ENCODE data around the gene HELZ2.
"Not testable (repeated sequence)": the region's sequence is repeated elsewhere in the genome, so short reads cannot be mapped to it uniquely, and the experiment has no call there.

The HELZ2 gene

DNA sequence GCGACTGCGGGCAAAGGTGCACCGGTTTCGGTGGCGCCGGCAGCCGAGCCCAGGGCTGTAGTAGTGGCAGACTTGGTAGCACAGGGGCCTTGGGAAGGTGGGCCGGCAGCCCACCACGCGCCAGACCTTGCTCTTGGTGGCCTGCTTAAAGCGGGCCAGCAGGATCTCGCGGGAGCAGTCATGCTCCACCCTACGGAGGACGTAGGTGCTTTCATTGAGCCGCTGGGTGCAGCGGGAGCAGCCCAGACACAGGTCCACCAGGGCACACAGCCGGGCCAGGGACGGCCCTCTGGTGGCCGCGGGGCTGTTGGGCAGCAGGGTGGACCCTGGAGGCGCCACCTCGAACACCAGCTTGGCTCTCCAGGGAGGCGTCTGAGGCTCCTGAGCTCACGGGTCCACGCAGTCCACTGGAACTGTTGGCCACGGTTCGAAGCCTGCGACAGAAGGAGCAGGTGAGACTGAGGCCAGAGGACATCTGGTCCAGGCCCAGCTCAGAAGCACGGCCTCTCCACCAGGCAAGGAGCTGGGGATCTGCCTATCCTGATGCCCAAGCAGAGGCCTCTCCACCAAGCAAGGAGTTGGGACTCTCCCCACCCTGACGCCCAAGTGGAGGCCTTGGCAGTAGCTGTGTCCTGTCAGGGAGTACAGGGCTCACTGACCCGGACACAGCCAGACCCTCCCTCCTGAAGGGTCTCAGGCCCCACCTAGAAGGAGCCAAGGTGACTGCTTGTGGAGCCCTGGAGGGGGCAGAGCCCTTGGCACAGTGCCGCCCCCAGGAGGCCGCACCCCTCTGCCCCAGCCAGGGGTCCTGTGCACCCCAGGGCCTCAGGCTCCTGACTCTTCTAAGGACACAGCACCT is 1.0 kb downstream of the HELZ2 start:
- Histone ChIP-seq H3K9me2 (replicated peaks; ENCODE audit: low read depth, low read length) (no peaks in the 10 kb centered on the region), H3K4me2 (ENCODE audit: low read depth, low read length, poor library complexity, severe bottlenecking) (peak overlapping the region; percentile 85), H3K4me3 (ENCODE audit: low read length, poor library complexity, severe bottlenecking) (peak overlapping the region; percentile 76), H3F3A (ENCODE audit: low read depth) (no peaks in the 10 kb centered on the region), H3K27me3 (ENCODE audit: insufficient read depth, low read length, poor library complexity, severe bottlenecking) (peaks cover 4% of the 10 kb centered on the region), H3K9me3 (ENCODE audit: insufficient read depth, low read depth, low read length) (no peaks in the 10 kb centered on the region), H4K20me1 (ENCODE audit: insufficient read depth, low read length, poor library complexity, severe bottlenecking) (peaks cover 12% of the 10 kb centered on the region), H3K9ac (ENCODE audit: low read depth, low read length, poor library complexity, severe bottlenecking) (peak overlapping the region; percentile 68), H2AFZ (ENCODE audit: low read length) (no peak overlapping the region), H3K36me3 (ENCODE audit: insufficient read depth, low read length) (no peaks in the 10 kb centered on the region), H3K79me2 (ENCODE audit: insufficient read depth, low read length) (no peaks in the 10 kb centered on the region), H3K4me1 (ENCODE audit: insufficient read depth, low read length, poor library complexity, severe bottlenecking) (peaks cover 30% of the 10 kb centered on the region)
- TF ChIP-seq EZH2phosphoT487 (IDR thresholded peaks at IDR 0.05; ENCODE audit: borderline replicate concordance): no peak
- peak; percentile 20 for TF ChIP-seq CTCF (conservative IDR thresholded peaks at IDR 0.05; ENCODE audit: low read length)

GRCh38 chr20:63572071-63572787 is 1.8 kb downstream of the HELZ2 start:
- no peak overlapping the region for H2AFZ ChIP-seq (ENCODE audit: low read length)
- no peaks in the 10 kb centered on the region for H3K36me3 ChIP-seq (ENCODE audit: insufficient read depth, low read length)
- H3K4me1 ChIP-seq (ENCODE audit: insufficient read depth, low read length, poor library complexity, severe bottlenecking): peaks cover 37% of the 10 kb centered on the region
- H4K20me1 ChIP-seq (ENCODE audit: insufficient read depth, low read length, poor library complexity, severe bottlenecking): peaks cover 13% of the 10 kb centered on the region
- H3F3A ChIP-seq (ENCODE audit: low read depth): no peaks in the 10 kb centered on the region
- H3K79me2 ChIP-seq (ENCODE audit: insufficient read depth, low read length): no peaks in the 10 kb centered on the region
- no peaks in the 10 kb centered on the region for H3K9me2 ChIP-seq (replicated peaks; ENCODE audit: low read depth, low read length)
- peaks cover 4% of the 10 kb centered on the region for H3K27me3 ChIP-seq (ENCODE audit: insufficient read depth, low read length, poor library complexity, severe bottlenecking)
- H3K4me2 ChIP-seq (ENCODE audit: low read depth, low read length, poor library complexity, severe bottlenecking): no peak overlapping the region
- no peak overlapping the region for H3K4me3 ChIP-seq (ENCODE audit: low read length, poor library complexity, severe bottlenecking)
- H3K9ac ChIP-seq (ENCODE audit: low read depth, low read length, poor library complexity, severe bottlenecking): no peak overlapping the region
- TF ChIP-seq CTCF (conservative IDR thresholded peaks at IDR 0.05; ENCODE audit: low read length) (no peak), EZH2phosphoT487 (IDR thresholded peaks at IDR 0.05; ENCODE audit: borderline replicate concordance) (no peak)
- H3K9me3 ChIP-seq (ENCODE audit: insufficient read depth, low read depth, low read length): no peaks in the 10 kb centered on the region

GRCh38 chr20:63571087-63571478 is 3.0 kb downstream of the HELZ2 start:
- H3K9me3 ChIP-seq (ENCODE audit: insufficient read depth, low read depth, low read length); H3K27me3 ChIP-seq (ENCODE audit: insufficient read depth, low read length, poor library complexity, severe bottlenecking); H3K36me3 ChIP-seq (ENCODE audit: insufficient read depth, low read length); H3K9me2 ChIP-seq (replicated peaks; ENCODE audit: low read depth, low read length); H3K4me2 ChIP-seq (ENCODE audit: low read depth, low read length, poor library complexity, severe bottlenecking); H3K79me2 ChIP-seq (ENCODE audit: insufficient read depth, low read length); H3K4me3 ChIP-seq (ENCODE audit: low read length, poor library complexity, severe bottlenecking); H3K9ac ChIP-seq (ENCODE audit: low read depth, low read length, poor library complexity, severe bottlenecking); H3F3A ChIP-seq (ENCODE audit: low read depth); H2AFZ ChIP-seq (ENCODE audit: low read length): not testable (repeated sequence)
- peaks cover 13% of the 10 kb centered on the region for H4K20me1 ChIP-seq (ENCODE audit: insufficient read depth, low read length, poor library complexity, severe bottlenecking)
- peaks cover 38% of the 10 kb centered on the region for H3K4me1 ChIP-seq (ENCODE audit: insufficient read depth, low read length, poor library complexity, severe bottlenecking)

Data from Loucy (cell line).